ENCODE data around the gene SMYD3.

SMYD3 gene

GRCh38 chr1:246550402-246550801 is 43.3 kb upstream of the SMYD3 start:
- Histone ChIP-seq H3K4me3 (replicated peaks; ENCODE audit: insufficient read depth, low read length) (no peak overlapping the region), H3K27me3 (ENCODE audit: insufficient read depth, poor library complexity, severe bottlenecking) (no peaks in the 10 kb centered on the region), H3K27ac (replicated peaks) (no peak overlapping the region)
- TF ChIP-seq, protein P1, sequence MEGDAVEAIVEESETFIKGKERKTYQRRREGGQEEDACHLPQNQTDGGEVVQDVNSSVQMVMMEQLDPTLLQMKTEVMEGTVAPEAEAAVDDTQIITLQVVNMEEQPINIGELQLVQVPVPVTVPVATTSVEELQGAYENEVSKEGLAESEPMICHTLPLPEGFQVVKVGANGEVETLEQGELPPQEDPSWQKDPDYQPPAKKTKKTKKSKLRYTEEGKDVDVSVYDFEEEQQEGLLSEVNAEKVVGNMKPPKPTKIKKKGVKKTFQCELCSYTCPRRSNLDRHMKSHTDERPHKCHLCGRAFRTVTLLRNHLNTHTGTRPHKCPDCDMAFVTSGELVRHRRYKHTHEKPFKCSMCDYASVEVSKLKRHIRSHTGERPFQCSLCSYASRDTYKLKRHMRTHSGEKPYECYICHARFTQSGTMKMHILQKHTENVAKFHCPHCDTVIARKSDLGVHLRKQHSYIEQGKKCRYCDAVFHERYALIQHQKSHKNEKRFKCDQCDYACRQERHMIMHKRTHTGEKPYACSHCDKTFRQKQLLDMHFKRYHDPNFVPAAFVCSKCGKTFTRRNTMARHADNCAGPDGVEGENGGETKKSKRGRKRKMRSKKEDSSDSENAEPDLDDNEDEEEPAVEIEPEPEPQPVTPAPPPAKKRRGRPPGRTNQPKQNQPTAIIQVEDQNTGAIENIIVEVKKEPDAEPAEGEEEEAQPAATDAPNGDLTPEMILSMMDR (IDR thresholded peaks at IDR 0.05; ENCODE audit: insufficient read depth, low read length) = no peak
- TF ChIP-seq, protein P2, sequence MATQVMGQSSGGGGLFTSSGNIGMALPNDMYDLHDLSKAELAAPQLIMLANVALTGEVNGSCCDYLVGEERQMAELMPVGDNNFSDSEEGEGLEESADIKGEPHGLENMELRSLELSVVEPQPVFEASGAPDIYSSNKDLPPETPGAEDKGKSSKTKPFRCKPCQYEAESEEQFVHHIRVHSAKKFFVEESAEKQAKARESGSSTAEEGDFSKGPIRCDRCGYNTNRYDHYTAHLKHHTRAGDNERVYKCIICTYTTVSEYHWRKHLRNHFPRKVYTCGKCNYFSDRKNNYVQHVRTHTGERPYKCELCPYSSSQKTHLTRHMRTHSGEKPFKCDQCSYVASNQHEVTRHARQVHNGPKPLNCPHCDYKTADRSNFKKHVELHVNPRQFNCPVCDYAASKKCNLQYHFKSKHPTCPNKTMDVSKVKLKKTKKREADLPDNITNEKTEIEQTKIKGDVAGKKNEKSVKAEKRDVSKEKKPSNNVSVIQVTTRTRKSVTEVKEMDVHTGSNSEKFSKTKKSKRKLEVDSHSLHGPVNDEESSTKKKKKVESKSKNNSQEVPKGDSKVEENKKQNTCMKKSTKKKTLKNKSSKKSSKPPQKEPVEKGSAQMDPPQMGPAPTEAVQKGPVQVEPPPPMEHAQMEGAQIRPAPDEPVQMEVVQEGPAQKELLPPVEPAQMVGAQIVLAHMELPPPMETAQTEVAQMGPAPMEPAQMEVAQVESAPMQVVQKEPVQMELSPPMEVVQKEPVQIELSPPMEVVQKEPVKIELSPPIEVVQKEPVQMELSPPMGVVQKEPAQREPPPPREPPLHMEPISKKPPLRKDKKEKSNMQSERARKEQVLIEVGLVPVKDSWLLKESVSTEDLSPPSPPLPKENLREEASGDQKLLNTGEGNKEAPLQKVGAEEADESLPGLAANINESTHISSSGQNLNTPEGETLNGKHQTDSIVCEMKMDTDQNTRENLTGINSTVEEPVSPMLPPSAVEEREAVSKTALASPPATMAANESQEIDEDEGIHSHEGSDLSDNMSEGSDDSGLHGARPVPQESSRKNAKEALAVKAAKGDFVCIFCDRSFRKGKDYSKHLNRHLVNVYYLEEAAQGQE (IDR thresholded peaks at IDR 0.05; ENCODE audit: insufficient replicate concordance, low read depth) = no peak
- TF ChIP-seq GABPA (IDR thresholded peaks at IDR 0.05; ENCODE audit: low read depth) (no peak), SPI1 (IDR thresholded peaks at IDR 0.05; ENCODE audit: borderline replicate concordance, low read depth) (no peak), POLR2AphosphoS5 (IDR thresholded peaks at IDR 0.05; ENCODE audit: low read depth) (no peak)
- no peak for DNase-seq (ENCODE audit: low read depth in 1 of 2, low spot score in 1 of 2)

DNA sequence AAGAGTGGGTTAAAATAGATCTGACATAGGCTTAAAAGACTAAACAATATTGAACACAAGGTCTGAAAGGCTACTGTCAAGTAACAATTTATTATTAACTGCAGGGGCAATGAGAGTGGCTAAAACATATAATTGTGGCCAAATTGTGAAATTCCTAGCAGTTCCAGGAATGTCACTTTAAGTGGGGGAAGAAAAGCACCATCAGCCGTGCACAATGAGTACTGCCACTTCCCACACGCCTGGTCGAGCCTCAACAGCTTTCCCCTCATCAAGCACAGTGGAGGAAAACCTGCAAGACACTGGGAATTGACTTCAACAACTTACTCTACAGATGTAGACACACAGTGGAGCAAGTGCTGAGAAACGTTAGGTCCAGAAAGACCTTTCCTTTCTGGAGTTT is 42.6 kb upstream of the SMYD3 start:
- Histone ChIP-seq H3K27me3 (ENCODE audit: insufficient read depth, poor library complexity, severe bottlenecking) (no peaks in the 10 kb centered on the region), H3K27ac (replicated peaks) (no peak overlapping the region), H3K4me3 (replicated peaks; ENCODE audit: insufficient read depth, low read length) (no peak overlapping the region)
- DNase-seq (ENCODE audit: low read depth in 1 of 2, low spot score in 1 of 2) = no peak
- TF ChIP-seq, protein P2 (IDR thresholded peaks at IDR 0.05; ENCODE audit: insufficient replicate concordance, low read depth) = no peak
- TF ChIP-seq SPI1 (IDR thresholded peaks at IDR 0.05; ENCODE audit: borderline replicate concordance, low read depth) (no peak), POLR2AphosphoS5 (IDR thresholded peaks at IDR 0.05; ENCODE audit: low read depth) (no peak), GABPA (IDR thresholded peaks at IDR 0.05; ENCODE audit: low read depth) (no peak)

- Histone ChIP-seq H3K4me3 (replicated peaks; ENCODE audit: insufficient read depth, low read length) (no peak overlapping the region), H3K27me3 (ENCODE audit: insufficient read depth, poor library complexity, severe bottlenecking) (no peaks in the 10 kb centered on the region), H3K27ac (replicated peaks) (no peak overlapping the region)
- DNase-seq (ENCODE audit: low read depth in 1 of 2, low spot score in 1 of 2) = no peak
- no peak for TF ChIP-seq GABPA (IDR thresholded peaks at IDR 0.05; ENCODE audit: low read depth)
- no peak for TF ChIP-seq POLR2AphosphoS5 (IDR thresholded peaks at IDR 0.05; ENCODE audit: low read depth)
- TF ChIP-seq, protein P1 (IDR thresholded peaks at IDR 0.05; ENCODE audit: insufficient read depth, low read length) = no peak
- TF ChIP-seq, protein P2 (IDR thresholded peaks at IDR 0.05; ENCODE audit: insufficient replicate concordance, low read depth) = no peak
- TF ChIP-seq SPI1 (IDR thresholded peaks at IDR 0.05; ENCODE audit: borderline replicate concordance, low read depth) = no peak
Observed at GRCh38 chr1:246544001-246544400, 36.9 kb upstream of the SMYD3 start.
